8988T (cell line): ENCODE results near the gene ESD.

Source experiments
- DNase-seq: peaks from one replicate; pipeline ENCODE4 v3.0.0; 2011

ESD gene

DNA sequence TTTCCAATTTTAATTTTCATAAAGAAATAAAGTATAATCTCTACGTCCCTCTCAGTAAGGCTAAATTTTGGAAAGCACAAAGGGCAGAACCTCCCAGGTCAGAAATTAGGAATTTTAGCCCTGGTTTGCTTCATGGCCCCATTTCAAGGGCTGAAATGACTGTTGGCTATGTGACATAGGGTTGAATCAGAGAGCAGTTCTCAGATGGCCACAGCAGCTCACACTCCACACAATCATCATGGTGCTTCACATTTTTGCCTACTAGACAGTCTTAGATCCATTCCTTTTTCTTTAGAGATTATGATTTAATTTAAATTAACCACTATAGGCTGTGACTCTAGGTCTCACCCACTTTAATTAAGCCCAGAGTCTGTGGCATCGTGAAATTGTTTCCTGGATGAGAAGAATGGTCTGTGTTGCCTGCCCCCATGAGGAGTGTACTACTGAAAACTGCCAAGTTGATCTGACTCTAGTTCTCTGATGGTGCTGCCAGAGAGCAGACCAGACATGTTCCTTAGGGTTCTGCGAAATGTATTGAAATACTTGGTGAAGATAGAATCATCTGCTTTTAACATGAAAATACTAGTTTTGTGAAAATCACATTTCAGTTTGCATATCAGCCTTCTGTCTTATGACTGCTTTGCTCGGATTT is 57.4 kb downstream of the ESD start:
- no peak for DNase-seq

DNA sequence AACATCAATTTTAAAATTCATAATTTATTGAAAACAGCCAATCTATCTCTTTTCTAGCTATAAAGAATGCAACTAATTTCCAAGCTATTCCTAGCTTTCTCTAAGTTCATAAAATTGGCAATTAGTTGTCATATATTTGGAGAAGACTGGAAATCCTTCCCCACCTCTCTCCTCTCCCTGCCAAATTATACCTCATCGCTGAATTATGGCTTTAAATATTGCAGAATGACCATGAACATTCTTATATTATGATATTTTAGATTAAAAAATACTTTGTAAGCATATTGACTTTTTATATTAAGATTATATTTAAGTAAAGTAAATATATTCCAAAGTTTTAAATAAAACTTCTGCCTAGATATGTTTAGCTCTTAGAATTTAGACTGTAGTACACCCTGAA is 58.2 kb downstream of the ESD start:
- no peak for DNase-seq

DNA sequence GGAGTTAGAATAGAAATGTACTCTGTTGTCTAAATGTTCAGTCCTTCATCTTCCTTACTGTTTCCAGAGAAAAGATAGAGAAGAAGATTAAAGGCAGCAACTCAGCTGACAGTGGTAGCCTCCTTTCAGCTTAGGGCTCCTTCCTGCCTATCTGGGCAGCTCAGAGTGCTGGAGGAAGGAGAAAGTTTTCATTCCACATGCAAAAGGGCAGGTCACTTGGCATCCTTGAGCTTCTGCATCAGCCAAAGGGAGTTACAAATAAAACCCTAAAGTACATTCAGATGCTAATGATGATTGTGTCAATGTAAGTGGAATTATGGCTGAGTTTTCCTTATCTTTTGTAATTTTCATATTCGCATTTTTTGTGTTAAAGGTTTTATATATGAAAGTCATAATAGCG is 58.9 kb downstream of the ESD start:
- DNase-seq = no peak

DNA sequence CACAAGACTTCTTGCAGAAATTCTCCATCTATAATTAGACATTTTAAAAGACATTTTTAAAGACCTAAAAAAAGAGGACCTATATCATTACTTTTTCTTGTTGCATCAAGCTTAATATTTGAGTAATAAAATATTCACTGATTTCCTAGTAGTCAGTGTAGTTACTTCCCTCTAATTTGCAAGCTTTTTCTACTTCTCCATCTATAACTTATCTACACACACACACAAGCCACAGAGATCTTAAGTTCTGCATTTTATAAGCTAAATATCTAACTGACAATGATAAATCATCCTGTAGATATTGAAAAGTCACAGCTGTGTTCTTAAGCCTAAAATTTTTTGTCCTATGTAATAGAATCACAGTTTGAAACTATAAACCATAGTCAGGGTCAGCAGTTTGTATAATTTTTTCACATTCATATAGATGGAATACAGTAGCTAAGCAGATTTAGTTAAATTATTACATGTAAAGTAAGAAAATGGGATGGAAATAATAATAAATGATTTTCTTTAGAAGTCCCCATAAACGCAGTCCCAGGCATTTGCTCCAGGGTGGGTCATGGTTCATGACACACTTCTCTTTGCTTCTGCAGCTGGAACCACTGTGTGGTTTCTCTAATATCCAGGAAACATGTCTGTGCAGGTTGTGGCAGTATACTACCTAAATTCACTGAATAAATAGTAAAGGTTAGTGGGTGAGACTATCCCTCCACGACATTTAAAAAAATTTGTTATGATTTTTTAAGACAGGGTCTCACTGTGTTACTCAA is 60.2 kb downstream of the ESD start:
- no peak for DNase-seq

DNA sequence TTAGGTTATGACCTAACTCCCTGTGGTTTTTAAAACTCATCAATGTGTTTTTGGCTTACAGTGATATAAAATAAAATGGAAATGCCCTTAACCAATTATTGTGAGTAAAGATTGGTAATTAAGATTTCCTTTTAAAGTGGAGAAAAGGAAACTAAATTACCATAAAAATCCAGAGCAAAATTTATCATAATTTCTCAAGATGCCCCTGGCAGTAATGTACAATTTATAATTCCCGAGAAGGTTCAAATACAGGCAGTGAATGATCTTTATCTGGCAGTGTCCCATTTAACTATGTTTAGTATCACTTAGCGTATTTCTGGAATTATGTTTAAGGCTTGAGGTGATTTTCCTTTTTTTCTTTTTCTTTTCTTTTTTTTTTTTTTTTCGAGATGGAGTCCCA is 61.5 kb downstream of the ESD start:
- no peak for DNase-seq

DNA sequence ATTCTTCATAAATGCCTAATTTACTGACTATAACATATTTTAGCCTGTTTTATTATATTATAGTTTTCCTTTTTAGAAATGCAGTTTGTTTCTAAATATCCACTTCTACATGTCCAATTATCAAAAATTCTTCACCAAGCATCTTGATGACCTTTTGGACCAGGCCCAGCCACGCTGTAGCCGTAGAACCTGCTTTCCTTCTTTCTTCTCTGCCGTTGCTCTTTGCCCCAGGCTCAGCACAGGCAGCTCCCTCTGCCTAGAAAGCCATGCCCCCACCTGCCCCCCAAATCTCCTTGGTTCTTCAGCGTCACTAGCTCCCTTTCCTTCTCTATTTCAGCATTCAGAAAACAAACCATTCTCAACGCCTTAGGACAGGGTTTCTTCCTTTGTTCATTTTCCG is 65.4 kb downstream of the ESD start:
- DNase-seq = no peak

DNA sequence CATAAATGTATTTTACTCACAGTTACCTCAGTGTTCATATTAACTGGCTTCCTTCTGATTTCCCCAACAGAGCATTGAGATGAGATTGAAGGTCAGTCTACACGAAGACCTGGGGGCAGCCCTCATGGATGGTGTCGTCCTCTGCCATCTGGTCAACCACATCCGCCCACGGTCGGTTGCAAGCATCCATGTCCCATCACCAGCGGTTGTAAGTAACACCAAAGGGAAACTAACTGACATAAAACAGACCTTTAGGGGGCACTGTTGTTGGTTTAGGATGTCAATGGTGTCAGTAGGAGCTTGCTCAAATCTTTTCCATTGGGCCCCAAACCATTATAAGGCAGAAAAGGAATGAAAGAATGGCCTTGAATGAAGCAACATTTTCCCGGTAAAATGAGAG is 68.2 kb downstream of the ESD start:
- DNase-seq = peak; percentile 20

DNA sequence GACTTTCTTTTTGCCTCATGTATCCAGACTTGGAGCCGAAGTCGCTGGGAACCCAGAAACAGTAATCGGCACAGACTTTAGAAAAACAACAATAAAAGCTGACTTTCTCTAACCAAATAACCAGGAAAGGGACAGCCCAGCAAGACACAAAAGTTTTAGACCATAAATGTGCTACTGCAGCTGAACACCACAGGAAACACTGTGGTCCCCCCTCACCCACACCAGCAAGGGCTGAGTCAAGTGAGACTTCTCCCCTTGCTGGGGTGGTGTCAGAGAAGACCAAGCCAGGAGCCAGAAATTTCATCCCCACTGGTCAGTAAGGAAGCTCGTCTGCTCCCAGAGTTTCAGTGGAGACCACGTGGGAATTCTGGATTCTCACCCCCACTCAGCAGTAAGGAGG is 70.6 kb downstream of the ESD start:
- no peak for DNase-seq
